HL-60 (cell line): ENCODE data around the gene PINK1.

Experiments used
- DNase-seq, 2 experiments: peaks; one replicate each; pipeline ENCODE4 v3.0.0-alpha.2; 2010 to 2020; ENCODE audit warnings: low read depth in 1 of 2, low spot score in 1 of 2
- H3K27ac ChIP-seq: fragments of 250-450 bp; sonication (Bioruptor Pico); replicated peaks from 2 replicates; pipeline ENCODE4 v1.5.1; 2020; ENCODE audit warnings: mild to moderate bottlenecking, moderate library complexity
- H3K27me3 ChIP-seq: fragments of 250-450 bp; sonication (Bioruptor Pico); 2 replicates; pipeline ENCODE4 v1.5.1; 2021; ENCODE audit warnings: mild to moderate bottlenecking, moderate library complexity; ENCODE audit not compliant: insufficient read depth, poor library complexity, severe bottlenecking
- H3K4me3 ChIP-seq: replicated peaks from 2 replicates; pipeline ENCODE4 v1.5.1; 2011; ENCODE audit warnings: mild to moderate bottlenecking, control low read depth, low read length; ENCODE audit not compliant: insufficient read depth
- GABPA ChIP-seq: IDR thresholded peaks from 2 replicates; pipeline ENCODE4 v1.6.1; 2012; ENCODE audit warnings: low read depth
- POLR2AphosphoS5 ChIP-seq: IDR thresholded peaks from 2 replicates; pipeline ENCODE4 v1.6.1; 2012; ENCODE audit warnings: low read depth
- REST ChIP-seq: IDR thresholded peaks from 2 replicates; pipeline ENCODE4 v1.6.1; 2012; ENCODE audit warnings: low read depth; ENCODE audit not compliant: insufficient replicate concordance
- SPI1 ChIP-seq: IDR thresholded peaks from 2 replicates; pipeline ENCODE4 v1.6.1; 2012; ENCODE audit warnings: low read depth, mild to moderate bottlenecking, borderline replicate concordance
- TF ChIP-seq, protein P1 (sequence below): IDR thresholded peaks from one replicate; pipeline ENCODE4 v1.5.1; 2011; ENCODE audit warnings: low read length, control low read depth, inconsistent platforms; ENCODE audit not compliant: insufficient read depth

Gene PINK1

GRCh38 chr1:20686883-20687725 is 53.8 kb downstream of the PINK1 start:
- Histone ChIP-seq H3K27ac (no peak overlapping the region), H3K27me3 (no peaks in the 10 kb centered on the region), H3K4me3 (no peak overlapping the region)
- no peak for DNase-seq
- TF ChIP-seq REST (no peak), POLR2AphosphoS5 (no peak), SPI1 (no peak), GABPA (no peak)
- TF ChIP-seq, protein P1, sequence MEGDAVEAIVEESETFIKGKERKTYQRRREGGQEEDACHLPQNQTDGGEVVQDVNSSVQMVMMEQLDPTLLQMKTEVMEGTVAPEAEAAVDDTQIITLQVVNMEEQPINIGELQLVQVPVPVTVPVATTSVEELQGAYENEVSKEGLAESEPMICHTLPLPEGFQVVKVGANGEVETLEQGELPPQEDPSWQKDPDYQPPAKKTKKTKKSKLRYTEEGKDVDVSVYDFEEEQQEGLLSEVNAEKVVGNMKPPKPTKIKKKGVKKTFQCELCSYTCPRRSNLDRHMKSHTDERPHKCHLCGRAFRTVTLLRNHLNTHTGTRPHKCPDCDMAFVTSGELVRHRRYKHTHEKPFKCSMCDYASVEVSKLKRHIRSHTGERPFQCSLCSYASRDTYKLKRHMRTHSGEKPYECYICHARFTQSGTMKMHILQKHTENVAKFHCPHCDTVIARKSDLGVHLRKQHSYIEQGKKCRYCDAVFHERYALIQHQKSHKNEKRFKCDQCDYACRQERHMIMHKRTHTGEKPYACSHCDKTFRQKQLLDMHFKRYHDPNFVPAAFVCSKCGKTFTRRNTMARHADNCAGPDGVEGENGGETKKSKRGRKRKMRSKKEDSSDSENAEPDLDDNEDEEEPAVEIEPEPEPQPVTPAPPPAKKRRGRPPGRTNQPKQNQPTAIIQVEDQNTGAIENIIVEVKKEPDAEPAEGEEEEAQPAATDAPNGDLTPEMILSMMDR, result no peak

DNA sequence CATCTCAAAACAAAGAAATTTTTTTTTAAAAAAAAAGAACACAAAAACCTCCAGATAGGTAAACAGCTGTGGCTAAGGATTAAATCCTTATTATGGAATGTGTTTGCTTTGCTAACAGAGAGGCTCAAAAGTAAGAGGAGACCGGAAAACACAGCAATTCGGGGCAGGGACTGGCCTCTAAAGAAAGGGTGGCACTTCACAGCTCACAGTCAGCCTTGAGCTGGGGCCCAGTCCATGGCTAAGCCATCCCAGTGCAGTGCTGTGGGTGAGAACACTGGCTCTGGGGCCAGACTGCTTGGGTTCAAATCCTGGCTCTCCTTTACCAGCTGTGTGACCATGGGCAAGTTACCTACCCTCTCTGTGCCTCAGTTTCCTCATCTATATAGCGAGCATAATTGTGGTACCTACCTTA is 56.4 kb downstream of the PINK1 start:
- no peak for TF ChIP-seq SPI1
- TF ChIP-seq GABPA, result no peak
- TF ChIP-seq, protein P1, result no peak
- DNase-seq, result no peak

GRCh38 chr1:20691872-20692271 is 58.6 kb downstream of the PINK1 start:
- DNase-seq, result no peak
- Histone ChIP-seq H3K27me3 (no peaks in the 10 kb centered on the region), H3K4me3 (no peak overlapping the region), H3K27ac (no peak overlapping the region)
- TF ChIP-seq REST (no peak), GABPA (no peak)

More for the DNA sequence above, 56.4 kb downstream of the PINK1 start:
- Histone ChIP-seq H3K4me3 (no peak overlapping the region), H3K27me3 (no peaks in the 10 kb centered on the region), H3K27ac (no peak overlapping the region)

DNA sequence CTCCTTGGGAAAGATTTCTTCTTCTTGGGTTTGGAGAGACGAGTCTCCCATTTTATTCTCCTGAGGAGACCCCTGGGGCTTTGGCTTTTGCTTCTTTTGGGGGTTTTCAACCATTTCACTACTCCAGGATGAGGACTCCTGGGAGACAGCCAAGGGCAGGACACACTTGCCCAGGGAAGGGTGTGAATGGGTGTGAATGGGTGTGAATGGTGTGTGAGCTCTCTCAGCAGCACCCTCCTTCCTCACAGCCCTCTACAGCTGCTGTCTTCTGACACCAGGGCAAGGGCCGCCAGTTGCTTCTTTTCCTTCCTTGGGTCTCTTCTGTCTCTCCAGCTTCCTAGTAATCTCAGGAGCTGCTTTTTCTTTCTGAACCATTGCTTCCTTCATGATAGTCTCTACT is 60.4 kb downstream of the PINK1 start:
- no peaks in the 10 kb centered on the region for H3K27me3 ChIP-seq
- no peak overlapping the region for H3K27ac ChIP-seq
- no peak for DNase-seq
- no peak overlapping the region for H3K4me3 ChIP-seq
- TF ChIP-seq POLR2AphosphoS5 (no peak), GABPA (no peak), REST (no peak), SPI1 (no peak)
- TF ChIP-seq, protein P1, result no peak
